A673 (cell line): ENCODE measurements around the gene EPB41L3. TPM values are rescaled to one million over a fixed set of nuclear protein-coding genes. Genes with fewer than 3 reads are reported as not detected.

Experiments
- BruUV-seq: library from RNA; stranded (reverse); fragments of 400-500 nt; replicated peaks from 2 replicates; lab custom pipeline; 2021; lab: Mats Ljungman, UMichigan
- CTCF ChIA-PET: fragments of 300-600 bp; sonication (Branson Sonifier 250); formaldehyde crosslinking; loops from one replicate; lab custom pipeline; 2022; ENCODE audit warnings: antibody characterized with exemption; lab: Charles Lee
- POLR2A ChIA-PET: fragments of 300-600 bp; sonication (Branson Sonifier 250); formaldehyde crosslinking; loops from one replicate; lab custom pipeline; 2022; ENCODE audit warnings: antibody characterized with exemption; ENCODE audit not compliant: low non-redundant PET; lab: Charles Lee
- DNase-seq: peaks from one replicate; pipeline ENCODE4 v3.0.0-alpha.2; 2015; ENCODE audit warnings: low spot score
- H3K27ac ChIP-seq: fragments of 200-600 bp; sonication (generic); 2 replicates; pipeline ENCODE4 v1.5.1; 2016; ENCODE audit warnings: mixed run types, low read depth, mild to moderate bottlenecking, mixed read lengths, antibody characterized with exemption, low read length; ENCODE audit not compliant: poor library complexity, severe bottlenecking
- H3K27me3 ChIP-seq: fragments of 200-600 bp; sonication (generic); replicated peaks from 2 replicates; pipeline ENCODE4 v1.6.1; 2017; ENCODE audit warnings: mixed run types, low read depth, mild to moderate bottlenecking, mixed read lengths, antibody characterized with exemption, low read length; ENCODE audit not compliant: insufficient read depth, poor library complexity
- H3K36me3 ChIP-seq: fragments of 200-600 bp; sonication (generic); 2 replicates; pipeline ENCODE4 v1.6.1; 2016; ENCODE audit warnings: mixed run types, mild to moderate bottlenecking, mixed read lengths, antibody characterized with exemption, low read length; ENCODE audit not compliant: insufficient read depth, poor library complexity, severe bottlenecking
- H3K4me1 ChIP-seq: fragments of 200-600 bp; sonication (generic); 2 replicates; pipeline ENCODE4 v1.6.1; 2017; ENCODE audit warnings: mixed run types, mild to moderate bottlenecking, mixed read lengths, antibody characterized with exemption, low read length; ENCODE audit not compliant: insufficient read depth, poor library complexity, severe bottlenecking
- H3K4me3 ChIP-seq: fragments of 200-600 bp; sonication (generic); 2 replicates; pipeline ENCODE4 v1.5.1; 2016; ENCODE audit warnings: low read depth, mixed run types, mild to moderate bottlenecking, mixed read lengths, low read length; ENCODE audit not compliant: poor library complexity, severe bottlenecking
- H3K9me3 ChIP-seq: fragments of 200-600 bp; sonication (generic); 2 replicates; pipeline ENCODE4 v1.6.1; 2016; ENCODE audit warnings: mixed run types, low read depth, mild to moderate bottlenecking, mixed read lengths, antibody characterized with exemption, low read length; ENCODE audit not compliant: poor library complexity, severe bottlenecking
- EZH2 ChIP-seq: fragments of 200-600 bp; sonication (generic); IDR thresholded peaks from 2 replicates; pipeline ENCODE4 v1.6.1; 2017; ENCODE audit warnings: borderline replicate concordance, low read depth, mild to moderate bottlenecking, mixed read lengths, antibody characterized with exemption, low read length; ENCODE audit not compliant: poor library complexity, severe bottlenecking
- intact Hi-C: fragments of 100-400 bp; cut with micrococcal nuclease; formaldehyde crosslinking; loops from one replicate; pipeline ENCODE4 v1.10.0; 2022; ENCODE audit not compliant: unreplicated experiment
- total RNA-seq: library from RNA; stranded (reverse); gene quantifications from 2 replicates; pipeline ENCODE4 v1.2.3, GENCODE V29; 2021
- TF ChIP-seq, protein P1 (sequence below): fragments of 300-800, 200-600 bp; sonication (generic); conservative IDR thresholded peaks from 2 replicates; pipeline ENCODE4 v1.5.1; 2017; ENCODE audit warnings: low read depth, mild to moderate bottlenecking, antibody characterized with exemption, low read length, moderate library complexity, mixed read lengths

Gene EPB41L3
- total RNA-seq, 1 experiment from 2014 or later, result 0.86 TPM

DNA sequence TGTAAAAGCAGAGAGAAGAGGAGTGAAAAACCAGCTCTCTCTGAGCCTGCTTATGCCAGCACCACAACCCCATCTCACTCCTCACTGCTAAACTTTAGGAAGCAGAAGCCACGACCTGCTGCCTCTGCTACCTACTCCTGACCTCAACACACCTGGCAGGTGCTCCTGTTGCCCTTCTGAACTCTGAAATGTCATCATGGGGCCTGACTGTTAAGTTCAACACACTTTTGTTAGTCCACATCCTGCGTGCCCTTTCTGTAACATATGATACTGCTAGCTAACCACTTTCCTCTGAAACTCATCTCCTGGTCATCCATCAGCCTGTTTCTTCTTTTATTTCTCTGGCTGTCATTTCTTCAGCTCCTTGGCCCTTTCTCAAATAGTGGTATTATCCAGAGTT lies 118.1 kb downstream of the EPB41L3 start:
- H3K4me3 ChIP-seq, result no peak overlapping the region
- H3K27ac ChIP-seq, result no peak overlapping the region
- no TSS peak for BruUV-seq
- DNase-seq, result no peak
- H3K9me3 ChIP-seq, result no peaks in the 10 kb centered on the region
- H3K4me1 ChIP-seq, result no peaks in the 10 kb centered on the region
- ChIA-PET CTCF (no interaction called here), POLR2A (no interaction called here)
- TF ChIP-seq EZH2, result no peak
- TF ChIP-seq, protein P1, sequence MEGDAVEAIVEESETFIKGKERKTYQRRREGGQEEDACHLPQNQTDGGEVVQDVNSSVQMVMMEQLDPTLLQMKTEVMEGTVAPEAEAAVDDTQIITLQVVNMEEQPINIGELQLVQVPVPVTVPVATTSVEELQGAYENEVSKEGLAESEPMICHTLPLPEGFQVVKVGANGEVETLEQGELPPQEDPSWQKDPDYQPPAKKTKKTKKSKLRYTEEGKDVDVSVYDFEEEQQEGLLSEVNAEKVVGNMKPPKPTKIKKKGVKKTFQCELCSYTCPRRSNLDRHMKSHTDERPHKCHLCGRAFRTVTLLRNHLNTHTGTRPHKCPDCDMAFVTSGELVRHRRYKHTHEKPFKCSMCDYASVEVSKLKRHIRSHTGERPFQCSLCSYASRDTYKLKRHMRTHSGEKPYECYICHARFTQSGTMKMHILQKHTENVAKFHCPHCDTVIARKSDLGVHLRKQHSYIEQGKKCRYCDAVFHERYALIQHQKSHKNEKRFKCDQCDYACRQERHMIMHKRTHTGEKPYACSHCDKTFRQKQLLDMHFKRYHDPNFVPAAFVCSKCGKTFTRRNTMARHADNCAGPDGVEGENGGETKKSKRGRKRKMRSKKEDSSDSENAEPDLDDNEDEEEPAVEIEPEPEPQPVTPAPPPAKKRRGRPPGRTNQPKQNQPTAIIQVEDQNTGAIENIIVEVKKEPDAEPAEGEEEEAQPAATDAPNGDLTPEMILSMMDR, result no peak
- intact Hi-C loops, result loop anchor here (10.0 kb wide), 2 partner anchors 119 to 1459 kb away; partner anchors contain the start of gene EPB41L3
- no peaks in the 10 kb centered on the region for H3K36me3 ChIP-seq
- H3K27me3 ChIP-seq, result peaks cover 22% of the 10 kb centered on the region

DNA sequence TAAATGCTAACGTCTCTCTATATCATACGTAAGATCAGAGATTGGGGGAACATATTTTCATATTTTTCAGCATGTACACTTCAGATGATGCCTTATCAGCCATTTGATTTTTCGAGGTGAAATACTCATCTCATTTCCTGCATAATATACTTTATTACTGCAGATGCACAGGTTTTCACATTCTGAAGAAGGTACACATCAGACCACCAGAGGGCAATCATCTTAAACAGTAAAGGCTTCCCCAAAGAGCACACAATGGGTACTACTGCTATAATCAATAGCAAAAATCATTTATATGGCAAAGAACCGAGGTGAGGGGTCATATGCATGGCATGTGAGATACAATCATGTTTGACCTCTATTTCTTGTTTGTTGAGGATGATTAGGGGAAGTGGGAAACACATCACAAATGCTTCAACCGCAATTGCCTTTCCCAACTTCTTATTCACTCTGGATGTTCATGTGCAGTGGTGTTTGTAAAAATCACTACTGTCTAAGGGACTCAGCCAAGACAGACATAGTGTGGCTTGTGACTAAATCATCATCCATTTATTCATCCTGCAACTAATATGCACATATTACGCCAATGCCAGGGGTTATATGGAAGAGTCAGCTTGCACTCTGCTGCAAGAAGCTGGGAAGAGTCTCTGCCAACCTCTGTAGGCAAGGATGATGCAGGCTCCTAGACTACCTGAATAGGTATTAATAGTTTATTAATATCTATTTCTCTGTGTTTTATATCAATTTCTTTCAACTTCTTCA lies 118.7 kb downstream of the EPB41L3 start:
- Histone ChIP-seq H3K4me1 (no peaks in the 10 kb centered on the region), H3K36me3 (no peaks in the 10 kb centered on the region), H3K27ac (no peak overlapping the region), H3K27me3 (peaks cover 26% of the 10 kb centered on the region), H3K9me3 (no peaks in the 10 kb centered on the region), H3K4me3 (no peak overlapping the region)
- intact Hi-C loops, result loop anchor here (10.0 kb wide), 2 partner anchors 120 to 1460 kb away; partner anchors contain the start of gene EPB41L3
- POLR2A ChIA-PET, result no interaction called here
- TF ChIP-seq, protein P1, result peak; percentile 66
- TF ChIP-seq EZH2, result no peak
- peak; percentile 49 for DNase-seq
- CTCF ChIA-PET, result no interaction called here
- no TSS peak for BruUV-seq

DNA sequence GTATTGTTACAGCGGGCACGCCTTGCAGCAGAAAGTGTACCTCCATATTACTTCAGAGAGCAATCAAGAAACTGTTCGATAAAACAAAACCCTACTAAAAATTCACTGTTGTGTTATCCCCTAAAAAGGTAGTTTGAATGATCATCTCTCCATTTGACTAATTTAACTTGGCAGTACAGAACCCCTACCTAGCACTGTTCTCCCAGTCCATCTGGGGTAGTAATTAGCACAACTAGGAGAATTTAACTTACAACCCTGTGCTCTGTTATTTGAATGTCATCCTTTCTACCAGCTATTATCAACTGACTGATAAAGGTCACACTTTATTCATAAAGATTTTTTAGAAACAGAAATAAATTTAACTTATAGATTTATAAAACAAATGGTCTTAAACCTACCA lies 121.2 kb downstream of the EPB41L3 start:
- no peak overlapping the region for H3K4me3 ChIP-seq
- H3K4me1 ChIP-seq, result no peaks in the 10 kb centered on the region
- ChIA-PET CTCF (no interaction called here), POLR2A (no interaction called here)
- no peak overlapping the region for H3K27ac ChIP-seq
- intact Hi-C loops, result loop anchor here (10.0 kb wide), 2 partner anchors 122 to 1462 kb away; partner anchors contain the start of gene EPB41L3
- BruUV-seq, result no TSS peak
- no peak for DNase-seq
- no peaks in the 10 kb centered on the region for H3K9me3 ChIP-seq
- TF ChIP-seq, protein P1, result no peak
- no peak for TF ChIP-seq EZH2
- peaks cover 51% of the 10 kb centered on the region for H3K27me3 ChIP-seq
- no peaks in the 10 kb centered on the region for H3K36me3 ChIP-seq
